ENCODE data around the gene PCDH7. TPM values are rescaled to one million over a fixed set of nuclear protein-coding genes. Genes with fewer than 3 reads are reported as not detected.

The PCDH7 gene
- total RNA-seq, 1 donor from 2014 or later, result 12.1 TPM

DNA sequence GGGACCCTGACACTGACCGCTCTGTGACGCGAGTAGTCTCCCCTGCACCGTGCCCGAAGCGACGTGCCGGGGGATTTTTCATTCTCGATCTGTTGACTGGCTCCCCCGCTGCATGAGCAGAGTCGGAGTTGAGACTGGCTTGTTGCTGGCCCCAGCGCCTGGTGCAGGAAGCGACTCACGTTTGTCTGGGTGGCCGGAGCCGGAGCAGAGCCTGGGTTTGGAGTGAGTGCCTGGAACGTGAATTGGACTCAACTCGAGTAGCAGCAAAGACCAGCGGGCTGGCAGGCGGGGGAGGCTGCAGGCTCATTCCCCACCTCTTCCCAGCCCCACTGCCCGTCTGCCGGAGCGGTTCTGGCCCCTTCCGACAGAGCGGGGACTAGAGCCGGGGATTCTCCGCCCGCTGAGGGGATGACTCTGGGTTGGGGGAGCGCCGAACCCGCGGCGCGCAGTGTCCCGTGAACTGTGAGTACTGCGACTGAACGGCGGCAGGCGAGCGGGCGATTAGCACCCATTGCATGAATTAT lies 554 bp downstream of the PCDH7 start:
- TF ChIP-seq, protein P1, sequence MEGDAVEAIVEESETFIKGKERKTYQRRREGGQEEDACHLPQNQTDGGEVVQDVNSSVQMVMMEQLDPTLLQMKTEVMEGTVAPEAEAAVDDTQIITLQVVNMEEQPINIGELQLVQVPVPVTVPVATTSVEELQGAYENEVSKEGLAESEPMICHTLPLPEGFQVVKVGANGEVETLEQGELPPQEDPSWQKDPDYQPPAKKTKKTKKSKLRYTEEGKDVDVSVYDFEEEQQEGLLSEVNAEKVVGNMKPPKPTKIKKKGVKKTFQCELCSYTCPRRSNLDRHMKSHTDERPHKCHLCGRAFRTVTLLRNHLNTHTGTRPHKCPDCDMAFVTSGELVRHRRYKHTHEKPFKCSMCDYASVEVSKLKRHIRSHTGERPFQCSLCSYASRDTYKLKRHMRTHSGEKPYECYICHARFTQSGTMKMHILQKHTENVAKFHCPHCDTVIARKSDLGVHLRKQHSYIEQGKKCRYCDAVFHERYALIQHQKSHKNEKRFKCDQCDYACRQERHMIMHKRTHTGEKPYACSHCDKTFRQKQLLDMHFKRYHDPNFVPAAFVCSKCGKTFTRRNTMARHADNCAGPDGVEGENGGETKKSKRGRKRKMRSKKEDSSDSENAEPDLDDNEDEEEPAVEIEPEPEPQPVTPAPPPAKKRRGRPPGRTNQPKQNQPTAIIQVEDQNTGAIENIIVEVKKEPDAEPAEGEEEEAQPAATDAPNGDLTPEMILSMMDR (IDR thresholded peaks at IDR 0.05; ENCODE audit: insufficient read depth, low read length, severe bottlenecking), result no peak
- Histone ChIP-seq H3K4me3 (ENCODE audit: low read depth, low read length) (peak overlapping the region; percentile 55), H3K27me3 (ENCODE audit: control insufficient read depth, insufficient read depth, low read length) (no peaks in the 10 kb centered on the region), H3K36me3 (ENCODE audit: control insufficient read depth, insufficient read depth, low read length) (no peaks in the 10 kb centered on the region)
- FAIRE-seq (no peak), DNase-seq (ENCODE audit: low read depth) (no peak)

DNA sequence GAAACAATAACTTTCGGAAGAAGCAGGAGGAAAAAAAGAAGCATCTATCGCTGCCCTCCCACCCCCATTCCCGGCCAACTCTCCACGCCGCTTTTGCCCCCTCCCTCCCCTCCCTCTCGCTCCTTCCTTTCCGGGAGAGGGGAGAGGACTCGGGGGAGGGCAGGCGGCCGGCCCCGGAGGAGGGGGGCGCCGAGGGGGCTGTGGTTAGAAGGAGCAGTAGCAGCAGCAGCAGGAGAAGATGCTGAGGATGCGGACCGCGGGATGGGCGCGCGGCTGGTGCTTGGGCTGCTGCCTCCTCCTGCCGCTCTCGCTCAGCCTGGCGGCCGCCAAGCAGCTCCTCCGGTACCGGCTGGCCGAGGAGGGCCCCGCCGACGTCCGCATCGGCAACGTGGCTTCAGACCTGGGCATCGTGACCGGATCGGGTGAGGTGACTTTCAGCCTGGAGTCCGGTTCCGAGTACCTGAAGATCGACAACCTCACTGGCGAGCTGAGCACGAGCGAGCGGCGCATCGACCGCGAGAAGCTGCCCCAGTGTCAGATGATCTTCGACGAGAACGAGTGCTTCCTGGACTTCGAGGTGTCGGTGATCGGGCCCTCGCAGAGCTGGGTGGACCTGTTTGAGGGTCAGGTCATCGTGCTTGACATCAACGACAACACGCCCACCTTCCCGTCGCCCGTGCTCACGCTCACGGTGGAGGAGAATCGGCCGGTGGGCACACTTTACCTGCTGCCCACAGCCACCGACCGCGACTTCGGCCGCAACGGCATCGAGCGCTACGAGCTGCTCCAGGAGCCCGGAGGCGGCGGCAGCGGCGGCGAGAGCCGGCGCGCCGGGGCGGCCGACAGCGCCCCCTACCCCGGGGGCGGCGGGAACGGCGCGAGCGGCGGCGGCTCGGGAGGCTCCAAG lies 1.3 kb downstream of the PCDH7 start:
- TF ChIP-seq, protein P1 (IDR thresholded peaks at IDR 0.05; ENCODE audit: insufficient read depth, low read length, severe bottlenecking), result peak; percentile 23
- Histone ChIP-seq H3K36me3 (ENCODE audit: control insufficient read depth, insufficient read depth, low read length) (no peaks in the 10 kb centered on the region), H3K4me3 (ENCODE audit: low read depth, low read length) (peak overlapping the region; percentile 55), H3K27me3 (ENCODE audit: control insufficient read depth, insufficient read depth, low read length) (no peaks in the 10 kb centered on the region)
- no peak for DNase-seq (ENCODE audit: low read depth)
- no peak for FAIRE-seq

DNA sequence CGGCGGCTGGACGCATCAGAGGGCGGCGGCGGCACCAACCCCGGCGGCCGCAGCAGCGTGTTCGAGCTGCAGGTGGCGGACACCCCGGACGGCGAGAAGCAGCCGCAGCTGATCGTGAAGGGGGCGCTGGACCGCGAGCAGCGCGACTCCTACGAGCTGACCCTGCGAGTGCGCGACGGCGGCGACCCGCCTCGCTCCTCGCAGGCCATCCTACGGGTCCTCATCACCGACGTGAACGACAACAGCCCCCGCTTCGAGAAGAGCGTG lies 1.9 kb downstream of the PCDH7 start:
- FAIRE-seq, result no peak
- Histone ChIP-seq H3K36me3 (ENCODE audit: control insufficient read depth, insufficient read depth, low read length) (no peaks in the 10 kb centered on the region), H3K4me3 (ENCODE audit: low read depth, low read length) (peak overlapping the region; percentile 55), H3K27me3 (ENCODE audit: control insufficient read depth, insufficient read depth, low read length) (no peaks in the 10 kb centered on the region)
- no peak for DNase-seq (ENCODE audit: low read depth)
- TF ChIP-seq, protein P1 (IDR thresholded peaks at IDR 0.05; ENCODE audit: insufficient read depth, low read length, severe bottlenecking), result no peak

DNA sequence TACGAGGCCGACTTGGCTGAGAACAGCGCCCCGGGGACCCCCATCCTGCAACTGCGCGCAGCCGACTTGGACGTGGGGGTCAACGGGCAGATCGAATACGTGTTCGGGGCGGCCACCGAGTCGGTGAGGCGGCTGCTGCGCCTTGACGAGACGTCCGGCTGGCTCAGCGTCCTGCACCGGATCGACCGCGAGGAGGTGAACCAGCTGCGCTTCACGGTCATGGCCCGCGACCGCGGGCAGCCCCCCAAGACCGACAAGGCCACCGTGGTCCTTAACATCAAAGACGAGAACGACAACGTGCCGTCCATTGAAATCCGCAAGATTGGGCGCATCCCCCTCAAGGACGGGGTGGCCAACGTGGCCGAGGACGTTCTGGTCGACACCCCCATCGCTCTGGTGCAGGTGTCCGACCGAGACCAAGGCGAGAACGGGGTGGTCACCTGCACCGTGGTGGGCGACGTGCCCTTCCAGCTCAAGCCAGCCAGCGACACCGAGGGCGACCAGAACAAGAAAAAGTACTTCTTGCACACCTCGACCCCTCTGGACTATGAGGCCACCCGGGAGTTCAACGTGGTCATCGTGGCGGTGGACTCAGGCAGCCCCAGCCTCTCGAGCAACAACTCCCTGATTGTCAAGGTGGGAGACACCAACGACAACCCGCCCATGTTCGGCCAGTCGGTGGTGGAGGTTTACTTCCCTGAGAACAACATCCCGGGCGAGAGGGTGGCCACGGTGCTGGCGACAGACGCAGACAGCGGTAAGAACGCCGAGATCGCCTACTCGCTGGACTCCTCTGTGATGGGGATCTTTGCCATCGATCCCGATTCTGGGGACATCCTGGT lies 2.4 kb downstream of the PCDH7 start:
- Histone ChIP-seq H3K4me3 (ENCODE audit: low read depth, low read length) (peak overlapping the region; percentile 55), H3K36me3 (ENCODE audit: control insufficient read depth, insufficient read depth, low read length) (no peaks in the 10 kb centered on the region), H3K27me3 (ENCODE audit: control insufficient read depth, insufficient read depth, low read length) (no peaks in the 10 kb centered on the region)
- no peak for FAIRE-seq
- TF ChIP-seq, protein P1 (IDR thresholded peaks at IDR 0.05; ENCODE audit: insufficient read depth, low read length, severe bottlenecking), result no peak
- no peak for DNase-seq (ENCODE audit: low read depth)

DNA sequence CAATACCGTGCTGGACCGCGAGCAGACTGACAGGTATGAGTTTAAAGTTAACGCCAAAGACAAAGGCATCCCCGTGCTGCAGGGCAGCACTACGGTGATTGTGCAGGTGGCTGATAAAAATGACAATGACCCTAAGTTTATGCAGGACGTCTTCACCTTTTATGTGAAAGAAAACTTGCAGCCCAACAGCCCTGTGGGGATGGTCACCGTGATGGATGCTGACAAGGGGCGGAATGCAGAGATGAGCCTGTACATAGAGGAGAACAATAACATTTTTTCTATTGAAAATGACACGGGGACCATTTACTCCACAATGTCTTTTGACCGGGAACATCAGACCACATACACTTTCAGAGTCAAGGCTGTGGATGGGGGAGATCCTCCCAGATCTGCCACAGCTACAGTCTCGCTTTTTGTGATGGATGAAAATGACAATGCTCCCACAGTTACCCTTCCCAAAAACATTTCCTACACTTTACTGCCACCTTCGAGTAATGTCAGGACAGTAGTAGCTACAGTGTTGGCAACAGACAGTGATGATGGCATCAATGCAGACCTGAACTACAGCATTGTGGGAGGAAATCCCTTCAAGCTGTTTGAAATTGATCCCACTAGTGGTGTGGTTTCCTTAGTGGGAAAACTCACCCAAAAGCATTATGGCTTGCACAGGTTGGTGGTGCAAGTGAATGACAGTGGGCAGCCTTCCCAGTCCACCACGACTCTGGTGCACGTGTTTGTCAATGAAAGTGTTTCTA lies 3.2 kb downstream of the PCDH7 start:
- H3K36me3 ChIP-seq (ENCODE audit: control insufficient read depth, insufficient read depth, low read length), result no peaks in the 10 kb centered on the region
- no peaks in the 10 kb centered on the region for H3K27me3 ChIP-seq (ENCODE audit: control insufficient read depth, insufficient read depth, low read length)
- no peak for DNase-seq (ENCODE audit: low read depth)
- no peak for FAIRE-seq
- TF ChIP-seq, protein P1 (IDR thresholded peaks at IDR 0.05; ENCODE audit: insufficient read depth, low read length, severe bottlenecking), result no peak
- H3K4me3 ChIP-seq (ENCODE audit: low read depth, low read length), result peak overlapping the region; percentile 55
